22Rv1 (cell line): ENCODE measurements around the gene ZNF280C.

Experiments
- CTCF ChIP-seq: fragments of 450-650 bp; IDR thresholded peaks from 2 replicates; pipeline ENCODE4 v1.5.1; 2017; ENCODE audit warnings: mild to moderate bottlenecking
- ZFX ChIP-seq: fragments of 450-650 bp; IDR thresholded peaks from 2 replicates; pipeline ENCODE4 v1.6.1; 2017; ENCODE audit warnings: antibody characterized with exemption, borderline replicate concordance

- TF ChIP-seq CTCF (no peak), ZFX (no peak)
These were observed 17.0 kb upstream of the ZNF280C start for GRCh38 chrX:130285710-130286109.
